HEK293T (cell line): ENCODE measurements around the gene PTPRG.
A peak's percentile ranks its signal among the peaks of the same experiment; 100 is the strongest.

Experiments used
- CTCF ChIA-PET: fragments of 350-600 bp; formaldehyde crosslinking; extraction: SDS; loops from one replicate; lab custom pipeline; 2021; ENCODE audit warnings: antibody characterized with exemption, inconsistent platforms; lab: Yijun Ruan, JAX
- POLR2A ChIA-PET: fragments of 350-600 bp; formaldehyde crosslinking; extraction: SDS; loops from one replicate; lab custom pipeline; 2020; ENCODE audit warnings: antibody characterized with exemption, inconsistent platforms; lab: Yijun Ruan, JAX
- DNase-seq: peaks from one replicate; pipeline ENCODE4 v3.0.0; 2012; ENCODE audit warnings: mixed read lengths; ENCODE audit errors: extremely low spot score
- ARNT ChIP-seq: fragments of 450-650 bp; IDR thresholded peaks from 2 replicates; pipeline ENCODE4 v1.6.1; 2017; ENCODE audit warnings: mild to moderate bottlenecking
- BHLHE40 ChIP-seq: fragments of 450-650 bp; IDR thresholded peaks from 2 replicates; pipeline ENCODE4 v1.6.1; 2016; ENCODE audit warnings: mild to moderate bottlenecking, moderate library complexity, borderline replicate concordance
- CTBP1 ChIP-seq: fragments of 450-650 bp; IDR thresholded peaks from 2 replicates; pipeline ENCODE4 v1.6.1; 2016; ENCODE audit warnings: borderline replicate concordance
- ELF4 ChIP-seq: fragments of 450-650 bp; IDR thresholded peaks from 2 replicates; pipeline ENCODE4 v1.6.1; 2017; ENCODE audit warnings: antibody characterized with exemption
- FOXA1 ChIP-seq: fragments of 450-650 bp; IDR thresholded peaks from 2 replicates; pipeline ENCODE4 v1.6.1; 2016; ENCODE audit warnings: mild to moderate bottlenecking
- FOXK2 ChIP-seq: fragments of 450-650 bp; IDR thresholded peaks from 2 replicates; pipeline ENCODE4 v1.6.1; 2016; ENCODE audit warnings: mild to moderate bottlenecking
- FOXM1 ChIP-seq: fragments of 450-650 bp; IDR thresholded peaks from 2 replicates; pipeline ENCODE4 v1.6.1; 2017; ENCODE audit warnings: mild to moderate bottlenecking, borderline replicate concordance
- HDGF ChIP-seq: fragments of 450-650 bp; IDR thresholded peaks from 2 replicates; pipeline ENCODE4 v1.6.1; 2017; ENCODE audit warnings: antibody characterized with exemption, borderline replicate concordance
- L3MBTL2 ChIP-seq: fragments of 450-650 bp; conservative IDR thresholded peaks from 2 replicates; pipeline ENCODE4 v1.6.1; 2016; ENCODE audit warnings: mild to moderate bottlenecking
- LEF1 ChIP-seq: fragments of 450-650 bp; IDR thresholded peaks from 2 replicates; pipeline ENCODE4 v1.6.1; 2017; ENCODE audit warnings: mild to moderate bottlenecking, borderline replicate concordance
- NFRKB ChIP-seq: fragments of 450-650 bp; IDR thresholded peaks from 2 replicates; pipeline ENCODE4 v1.6.1; 2016; ENCODE audit warnings: mild to moderate bottlenecking, moderate library complexity
- SP1 ChIP-seq: fragments of 450-650 bp; IDR thresholded peaks from 2 replicates; pipeline ENCODE4 v1.6.1; 2017
- SUZ12 ChIP-seq: fragments of 450-650 bp; IDR thresholded peaks from 2 replicates; pipeline ENCODE4 v1.6.1; 2016; ENCODE audit warnings: mild to moderate bottlenecking
- TARDBP ChIP-seq: fragments of 450-650 bp; IDR thresholded peaks from 2 replicates; pipeline ENCODE4 v1.6.1; 2016
- ZNF384 ChIP-seq: fragments of 450-650 bp; IDR thresholded peaks from 2 replicates; pipeline ENCODE4 v1.6.1; 2016
- TF ChIP-seq, protein P1 (sequence below): fragments of 450-650 bp; IDR thresholded peaks from 2 replicates; pipeline ENCODE4 v1.6.1; 2016

The PTPRG gene

GRCh38 chr3:61560517-61561373 lies 626 bp upstream of the PTPRG start:
- ChIA-PET POLR2A (interaction anchor here (0.6 to 2.4 kb wide), 13 partner anchors 13 to 623 kb away, joined by 3 to 12 read pairs (median 3); no protein-coding TSS in a partner anchor), CTCF (interaction anchor here (0.8 kb wide), 1 partner anchor 15 kb away, joined by 6 read pairs; no protein-coding TSS in a partner anchor)
- peak; percentile 65 for DNase-seq
- no peak for TF ChIP-seq FOXM1
- no peak for TF ChIP-seq SUZ12
- TF ChIP-seq ELF4, result no peak
- TF ChIP-seq FOXK2, result no peak
- TF ChIP-seq ZNF384, result peak; percentile 97
- TF ChIP-seq L3MBTL2, result peak; percentile 46
- no peak for TF ChIP-seq SP1
- TF ChIP-seq NFRKB, result no peak
- TF ChIP-seq, protein P1, sequence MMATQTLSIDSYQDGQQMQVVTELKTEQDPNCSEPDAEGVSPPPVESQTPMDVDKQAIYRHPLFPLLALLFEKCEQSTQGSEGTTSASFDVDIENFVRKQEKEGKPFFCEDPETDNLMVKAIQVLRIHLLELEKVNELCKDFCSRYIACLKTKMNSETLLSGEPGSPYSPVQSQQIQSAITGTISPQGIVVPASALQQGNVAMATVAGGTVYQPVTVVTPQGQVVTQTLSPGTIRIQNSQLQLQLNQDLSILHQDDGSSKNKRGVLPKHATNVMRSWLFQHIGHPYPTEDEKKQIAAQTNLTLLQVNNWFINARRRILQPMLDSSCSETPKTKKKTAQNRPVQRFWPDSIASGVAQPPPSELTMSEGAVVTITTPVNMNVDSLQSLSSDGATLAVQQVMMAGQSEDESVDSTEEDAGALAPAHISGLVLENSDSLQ, result no peak
- TF ChIP-seq LEF1, result no peak
- peak; percentile 32; the same call in 1 of the 2 replicates for TF ChIP-seq CTBP1
- no peak for TF ChIP-seq FOXA1
- no peak for TF ChIP-seq BHLHE40
- no peak for TF ChIP-seq ARNT
- no peak for TF ChIP-seq TARDBP
- no peak for TF ChIP-seq HDGF

DNA sequence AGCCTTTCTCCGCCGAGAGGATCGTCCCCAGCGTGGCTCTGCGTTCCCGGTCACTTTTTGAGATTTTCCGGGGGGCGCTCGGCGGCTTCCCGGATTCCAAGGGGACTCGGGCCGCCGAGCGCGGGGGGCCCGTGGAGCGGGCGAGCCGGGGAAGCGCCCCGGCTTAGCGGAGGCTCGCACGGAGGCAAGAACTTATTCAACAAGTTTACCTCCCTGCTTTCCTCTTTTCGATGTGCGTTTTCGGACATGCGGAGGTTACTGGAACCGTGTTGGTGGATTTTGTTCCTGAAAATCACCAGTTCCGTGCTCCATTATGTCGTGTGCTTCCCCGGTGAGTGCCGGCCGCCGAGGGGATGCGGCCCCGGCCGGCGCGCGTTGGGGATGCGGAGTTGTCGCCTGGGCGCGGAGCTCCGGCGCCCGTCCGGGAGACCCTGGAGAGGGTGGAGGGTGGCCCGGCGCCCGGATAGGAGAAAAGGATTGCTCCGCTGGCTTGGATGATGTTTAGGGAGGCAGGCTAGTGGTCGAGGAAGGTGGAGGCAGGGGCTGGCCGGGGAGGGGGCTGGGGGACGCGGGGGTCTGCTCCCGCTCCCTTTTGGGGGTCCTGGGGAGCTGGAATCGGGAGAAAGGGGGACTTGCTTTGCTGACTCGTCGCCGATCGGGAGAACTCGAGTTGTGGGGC lies 810 bp downstream of the PTPRG start:
- ChIA-PET POLR2A (interaction anchor here (0.9 to 2.4 kb wide), 7 partner anchors 21 to 489 kb away, joined by 3 to 12 read pairs (median 4); no protein-coding TSS in a partner anchor), CTCF (no interaction called here)
- peak; percentile 36 for DNase-seq
- TF ChIP-seq BHLHE40 (no peak), SUZ12 (no peak), HDGF (no peak), LEF1 (no peak), L3MBTL2 (peak; percentile 12; the same call in 1 of the 2 replicates), ZNF384 (no peak), FOXK2 (no peak)

- peak; percentile 47 for DNase-seq
- ChIA-PET CTCF (no interaction called here), POLR2A (interaction anchor here (2.4 kb wide), 1 partner anchor 73 kb away, joined by 11 read pairs; no protein-coding TSS in a partner anchor)
- no peak for TF ChIP-seq FOXK2
- no peak for TF ChIP-seq FOXA1
- TF ChIP-seq BHLHE40, result no peak
- TF ChIP-seq SUZ12, result no peak
- no peak for TF ChIP-seq L3MBTL2
- TF ChIP-seq TARDBP, result no peak
- TF ChIP-seq, protein P1, result no peak
- TF ChIP-seq ARNT, result no peak
Measured at GRCh38 chr3:61562721-61563312, 1.4 kb downstream of the PTPRG start.

DNA sequence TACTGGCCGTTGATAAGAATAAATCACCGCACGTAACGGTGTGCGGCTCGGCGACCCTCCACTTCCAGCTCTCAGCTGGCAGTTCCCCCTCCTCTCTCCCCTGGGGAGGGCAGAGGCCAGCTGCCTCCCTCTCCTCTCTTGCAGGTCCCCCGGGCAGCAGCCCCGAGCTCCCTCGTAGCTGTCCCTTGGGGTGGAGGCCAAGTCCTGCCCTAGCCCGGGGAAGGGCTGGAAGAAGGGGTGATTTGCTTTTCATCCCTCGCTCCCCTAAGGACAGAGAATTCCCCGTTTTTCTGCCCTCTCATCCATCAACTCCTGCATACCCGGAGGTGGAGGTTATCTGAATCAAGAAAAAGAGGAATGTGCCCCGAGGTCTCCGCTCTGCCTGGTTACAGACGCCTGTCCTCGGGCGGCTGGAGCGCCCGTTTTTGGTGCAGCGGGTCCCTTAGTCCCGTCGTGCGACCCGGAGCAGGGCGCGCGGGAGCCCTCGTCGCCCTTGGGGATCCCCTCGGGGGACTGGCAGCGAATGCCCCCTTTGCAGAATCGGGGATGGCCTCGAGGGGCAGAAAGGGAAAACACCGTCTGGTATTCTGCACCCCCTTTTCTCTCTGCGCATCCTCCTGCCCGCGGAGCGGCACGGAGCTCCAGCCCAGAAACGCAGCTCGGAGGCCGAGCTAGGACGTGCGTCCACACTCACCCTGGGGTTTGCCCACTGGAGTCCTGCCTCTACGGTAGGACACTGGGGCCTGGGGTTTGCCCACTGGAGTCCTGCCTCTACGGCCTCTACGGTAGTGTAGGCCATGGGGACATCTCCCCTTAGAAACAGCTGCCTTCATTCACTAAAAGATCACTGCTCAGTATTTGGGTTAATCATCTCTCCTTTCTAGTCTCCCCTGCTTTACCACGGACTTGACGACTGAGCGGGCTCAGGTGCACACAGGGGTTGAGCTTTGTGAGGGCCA lies 2.2 kb downstream of the PTPRG start:
- POLR2A ChIA-PET, result no interaction called here
- no peak for DNase-seq
- TF ChIP-seq FOXK2, result no peak
- no peak for TF ChIP-seq CTBP1
- no peak for TF ChIP-seq HDGF
- TF ChIP-seq FOXM1, result no peak
- TF ChIP-seq, protein P1, result no peak
- TF ChIP-seq BHLHE40, result no peak
- no peak for TF ChIP-seq NFRKB
- no peak for TF ChIP-seq ZNF384
- no peak for TF ChIP-seq FOXA1
- TF ChIP-seq TARDBP, result no peak
- TF ChIP-seq L3MBTL2, result no peak
- TF ChIP-seq LEF1, result no peak
- TF ChIP-seq SUZ12, result no peak
- TF ChIP-seq SP1, result no peak
- no peak for TF ChIP-seq ARNT
- no peak for TF ChIP-seq ELF4
- CTCF ChIA-PET, result interaction anchor here (0.6 to 1.4 kb wide), 12 partner anchors 13 to 625 kb away, joined by 3 to 5 read pairs (median 4); no protein-coding TSS in a partner anchor
